DOHH2 (cell line): ENCODE data around the gene PCBP3.
"Not testable (repeated sequence)": the region's sequence is repeated elsewhere in the genome, so short reads cannot be mapped to it uniquely, and the experiment has no call there.

ENCODE experiments used
- H3F3A ChIP-seq: fragments of 200-600 bp; sonication (generic), shearing (Covaris generic); 2 replicates; pipeline ENCODE4 v1.6.0; 2016; ENCODE audit warnings: antibody characterized with exemption, mild to moderate bottlenecking; ENCODE audit not compliant: control insufficient read depth, insufficient read depth
- H3K27ac ChIP-seq: fragments of 200-600 bp; sonication (generic); 2 replicates; pipeline ENCODE4 v1.5.1; 2014; ENCODE audit warnings: low read depth, mild to moderate bottlenecking, low read length, moderate library complexity
- H3K27me3 ChIP-seq: fragments of 200-600 bp; sonication (generic); 2 replicates; pipeline ENCODE4 v1.6.1; 2014; ENCODE audit warnings: mild to moderate bottlenecking, low read length, mixed read lengths; ENCODE audit not compliant: control insufficient read depth
- H3K36me3 ChIP-seq: fragments of 200-600 bp; sonication (generic); 2 replicates; pipeline ENCODE4 v1.6.1; 2014; ENCODE audit warnings: mild to moderate bottlenecking, low read length, moderate library complexity, mixed read lengths; ENCODE audit not compliant: control insufficient read depth
- H3K4me1 ChIP-seq: fragments of 200-600 bp; sonication (generic); 2 replicates; pipeline ENCODE4 v1.6.1; 2014; ENCODE audit warnings: mild to moderate bottlenecking, low read length, mixed read lengths; ENCODE audit not compliant: control insufficient read depth
- H3K4me2 ChIP-seq: fragments of 200-600 bp; sonication (generic); 2 replicates; pipeline ENCODE4 v1.6.0; 2014; ENCODE audit warnings: mild to moderate bottlenecking, low read length, moderate library complexity
- H3K4me3 ChIP-seq: fragments of 200-600 bp; sonication (generic); 2 replicates; pipeline ENCODE4 v1.5.1; 2014; ENCODE audit warnings: mild to moderate bottlenecking, low read length, mixed read lengths
- H3K79me2 ChIP-seq: fragments of 200-600 bp; sonication (generic); 2 replicates; pipeline ENCODE4 v1.6.1; 2014; ENCODE audit warnings: mild to moderate bottlenecking, low read length, mixed read lengths; ENCODE audit not compliant: control insufficient read depth
- H3K9me2 ChIP-seq: fragments of 200-600 bp; sonication (generic); replicated peaks from 2 replicates; pipeline ENCODE4 v1.6.1; 2014; ENCODE audit warnings: mild to moderate bottlenecking, low read length, mixed read lengths; ENCODE audit not compliant: control insufficient read depth
- H3K9me3 ChIP-seq: fragments of 200-600 bp; sonication (generic); 2 replicates; pipeline ENCODE4 v1.6.1; 2014; ENCODE audit warnings: antibody characterized with exemption, low read length, mixed read lengths; ENCODE audit not compliant: control insufficient read depth, insufficient read depth
- H4K20me1 ChIP-seq: fragments of 200-600 bp; sonication (generic); 2 replicates; pipeline ENCODE4 v1.6.0; 2014; ENCODE audit warnings: low read depth, mild to moderate bottlenecking, antibody characterized with exemption, low read length, moderate library complexity; ENCODE audit not compliant: control insufficient read depth, insufficient read depth
- CTCF ChIP-seq: fragments of 200-600 bp; sonication (generic); IDR thresholded peaks from one replicate; pipeline ENCODE4 v1.5.1; 2014; ENCODE audit warnings: antibody characterized with exemption, mild to moderate bottlenecking, low read depth, low read length; ENCODE audit not compliant: poor library complexity, severe bottlenecking
- EZH2phosphoT487 ChIP-seq: fragments of 200-600 bp; sonication (generic); IDR thresholded peaks from 2 replicates; pipeline ENCODE4 v1.6.1; 2017; ENCODE audit warnings: borderline replicate concordance, mild to moderate bottlenecking, antibody characterized with exemption, low read length, moderate library complexity, mixed read lengths

The PCBP3 gene

GRCh38 chr21:45848805-45849204 lies 205.3 kb downstream of the PCBP3 start:
- H3K36me3 ChIP-seq, result no peaks in the 10 kb centered on the region
- H3K9me2 ChIP-seq, result no peaks in the 10 kb centered on the region
- H3F3A ChIP-seq, result no peaks in the 10 kb centered on the region
- H3K4me1 ChIP-seq, result no peaks in the 10 kb centered on the region
- no peaks in the 10 kb centered on the region for H4K20me1 ChIP-seq
- no peaks in the 10 kb centered on the region for H3K79me2 ChIP-seq
- TF ChIP-seq CTCF (no peak), EZH2phosphoT487 (no peak)
- H3K9me3 ChIP-seq, result no peaks in the 10 kb centered on the region
- H3K27me3 ChIP-seq, result peaks cover 4% of the 10 kb centered on the region; the same call in 1 of the 2 replicates
- H3K4me2 ChIP-seq, result no peak overlapping the region
- no peak overlapping the region for H3K4me3 ChIP-seq
- H3K27ac ChIP-seq, result no peak overlapping the region

- H3F3A ChIP-seq, result no peaks in the 10 kb centered on the region
- no peaks in the 10 kb centered on the region for H3K4me1 ChIP-seq
- H3K9me3 ChIP-seq, result no peaks in the 10 kb centered on the region
- H3K79me2 ChIP-seq, result no peaks in the 10 kb centered on the region
- no peaks in the 10 kb centered on the region for H4K20me1 ChIP-seq
- peaks cover 4% of the 10 kb centered on the region; the same call in 1 of the 2 replicates for H3K27me3 ChIP-seq
- H3K27ac ChIP-seq, result no peak overlapping the region
- H3K4me2 ChIP-seq, result no peak overlapping the region
- no peak overlapping the region for H3K4me3 ChIP-seq
- no peaks in the 10 kb centered on the region for H3K36me3 ChIP-seq
- TF ChIP-seq EZH2phosphoT487, result no peak
- no peak for TF ChIP-seq CTCF
- H3K9me2 ChIP-seq, result no peaks in the 10 kb centered on the region
Measured at GRCh38 chr21:45849651-45850050, 206.1 kb downstream of the PCBP3 start.

- Histone ChIP-seq H4K20me1 (no peaks in the 10 kb centered on the region), H3K36me3 (no peaks in the 10 kb centered on the region), H3K4me1 (no peaks in the 10 kb centered on the region), H3K9me2 (no peaks in the 10 kb centered on the region), H3K27me3 (peaks cover 4% of the 10 kb centered on the region; the same call in 1 of the 2 replicates), H3K4me2 (no peak overlapping the region), H3K27ac (no peak overlapping the region), H3K9me3 (no peaks in the 10 kb centered on the region), H3F3A (no peaks in the 10 kb centered on the region), H3K79me2 (no peaks in the 10 kb centered on the region), H3K4me3 (no peak overlapping the region)
- TF ChIP-seq EZH2phosphoT487 (no peak), CTCF (no peak)
Measured at GRCh38 chr21:45850181-45850580, 206.7 kb downstream of the PCBP3 start.

- not testable (repeated sequence) for H3K9me2 ChIP-seq, H3K4me2 ChIP-seq, H3K27me3 ChIP-seq, H3K79me2 ChIP-seq, H3F3A ChIP-seq, H3K27ac ChIP-seq, H4K20me1 ChIP-seq, H3K4me1 ChIP-seq, H3K36me3 ChIP-seq, H3K9me3 ChIP-seq, H3K4me3 ChIP-seq
Measured at GRCh38 chr21:45852386-45852785, 208.9 kb downstream of the PCBP3 start.
